Small intestine (tissue), 7 donors: ENCODE measurements around the gene CELF3. TPM values are rescaled to one million over a fixed set of nuclear protein-coding genes. Genes with fewer than 3 reads are reported as not detected.

Experiments used
- DNase-seq, 2 donors: peaks; one replicate each; pipeline versions ENCODE4 v3.0.0 to v3.0.0-alpha.2; 2013
- FAIRE-seq: peaks from 2 replicates; lab custom pipeline; 2012; peaks lifted over from hg19 to GRCh38; lab: Jason Lieb, UNC
- H3K27ac ChIP-seq, 3 donors: one replicate each; pipeline ENCODE4 v1.5.1; 2013; ENCODE audit warnings: low read length in 2 of 3, mild to moderate bottlenecking in 2 of 3, control low read depth in 1 of 3, inconsistent platforms in 1 of 3, low read depth in 1 of 3, moderate library complexity in 1 of 3
- H3K27me3 ChIP-seq, 3 donors: one replicate each; pipeline ENCODE4 v1.6.1; 2013; ENCODE audit warnings: low read length in 3 of 3, inconsistent platforms in 1 of 3; ENCODE audit not compliant: control insufficient read depth in 3 of 3, insufficient read depth in 3 of 3
- H3K36me3 ChIP-seq, 3 donors: one replicate each; pipeline ENCODE4 v1.6.1; 2013; ENCODE audit warnings: low read length in 3 of 3, inconsistent platforms in 1 of 3, low read depth in 1 of 3, mild to moderate bottlenecking in 1 of 3, moderate library complexity in 1 of 3; ENCODE audit not compliant: control insufficient read depth in 3 of 3, insufficient read depth in 2 of 3
- H3K4me1 ChIP-seq, 3 donors: one replicate each; pipeline ENCODE4 v1.6.1; 2013; ENCODE audit warnings: low read length in 2 of 3, inconsistent platforms in 1 of 3, low read depth in 1 of 3, mild to moderate bottlenecking in 1 of 3, moderate library complexity in 1 of 3; ENCODE audit not compliant: control insufficient read depth in 3 of 3, insufficient read depth in 2 of 3
- H3K4me3 ChIP-seq, 3 donors: one replicate each; pipeline ENCODE4 v1.5.1; 2013; ENCODE audit warnings: low read length in 3 of 3, control low read depth in 1 of 3, inconsistent platforms in 1 of 3, low read depth in 1 of 3, mild to moderate bottlenecking in 1 of 3, moderate library complexity in 1 of 3
- H3K9me3 ChIP-seq, 2 donors: one replicate each; pipeline ENCODE4 v1.6.1; 2013; ENCODE audit warnings: low read depth in 1 of 2, low read length in 1 of 2; ENCODE audit not compliant: control insufficient read depth in 2 of 2, insufficient read depth in 1 of 2
- WGBS, 3 donors: extraction: QIAGEN DNeasy Blood & Tissue Kit; methylation state at CpG; one replicate each; pipeline ENCODE4 v1.1.7; 2013; 5-methylcytosine and 5-hydroxymethylcytosine counted together
- polyA plus RNA-seq, 4 donors: library from polyadenylated mRNA; stranded (reverse) in 3 of 4; unstranded in 1 of 4; fragments of 200-250 nt in 3 of 4; fragments of 120-200 nt in 1 of 4; gene quantifications; one replicate each; pipeline versions ENCODE4 v1.2.1 to v1.2.3, GENCODE V29; 2013
- donor health status: healthy with polysubstance abuse.
- donor health status: control.
- donor health status: control.
- donor health status: Bipolar disorder and iron deficiency.
- donor health status: healthy.

CELF3 gene
- polyA plus RNA-seq, 4 donors, result 0.89 to 55.1 (median 4.0) TPM

- no peak overlapping the region for H3K4me3 ChIP-seq
- WGBS, 3 donors, result 69 to 88% (median 74%) methylated on average over 3 of the region's 3 CpGs
- no peak overlapping the region for H3K27ac ChIP-seq
- H3K27me3 ChIP-seq, result no peaks in the 10 kb centered on the region
- H3K4me1 ChIP-seq, result peaks cover 0 to 3% (median 0%) of the 10 kb centered on the region in 3 donors
- FAIRE-seq (no peak), DNase-seq (no peak)
- H3K9me3 ChIP-seq, result peaks cover 0 to 17% of the 10 kb centered on the region in 2 donors
- H3K36me3 ChIP-seq, result peaks cover 0 to 34% (median 0%) of the 10 kb centered on the region in 3 donors
These were observed 61.2 kb downstream of the CELF3 start for GRCh38 chr1:151655371-151655770.

- 79 to 81% (median 80%) methylated on average over 1 of the region's 1 CpG for WGBS, 3 donors
- H3K36me3 ChIP-seq, result peaks cover 0 to 37% (median 0%) of the 10 kb centered on the region in 3 donors
- DNase-seq (no peak), FAIRE-seq (no peak)
- peaks cover 0 to 3% (median 0%) of the 10 kb centered on the region in 3 donors for H3K4me1 ChIP-seq
- H3K27me3 ChIP-seq, result no peaks in the 10 kb centered on the region
- H3K4me3 ChIP-seq, result no peak overlapping the region
- H3K27ac ChIP-seq, result no peak overlapping the region
- peaks cover 0 to 21% of the 10 kb centered on the region in 2 donors for H3K9me3 ChIP-seq
These were observed 63.2 kb downstream of the CELF3 start for GRCh38 chr1:151653397-151653796.

Other genes with a start within 250 kb of the CELF3 start
- gene CGN, start 205.4 kb downstream of the CELF3 start, polyA plus RNA-seq, result 100 to 1,000 TPM in 3 of 4 donors, 10 to 100 TPM in 1; 33.5 to 286 (median 211) TPM
- 10 to 100 TPM in 2 of 4 donors, 1 to 10 TPM in 2; 8.5 to 31.7 (median 11.5) TPM for gene TUFT1, start 176.5 kb downstream of the CELF3 start, polyA plus RNA-seq
- gene SNX27, start 104.8 kb downstream of the CELF3 start, polyA plus RNA-seq, result 10 to 100 TPM in 1 of 4 donors, 1 to 10 TPM in 3; 4.3 to 19.2 (median 7.0) TPM
- 10 to 100 TPM in 1 of 4 donors, 1 to 10 TPM in 1, not detected in 2; 1.6 to 14.8 TPM for gene RIIAD1, start 4.7 kb upstream of the CELF3 start, polyA plus RNA-seq
- 10 to 100 TPM; 49.0 to 62.1 (median 51.7) TPM for gene MRPL9, start 46.7 kb upstream of the CELF3 start, polyA plus RNA-seq
- 1 to 10 TPM in 3 of 4 donors, under 1 TPM in 1; 0.22 to 4.2 (median 2.4) TPM for gene TDRKH, start 73.7 kb upstream of the CELF3 start, polyA plus RNA-seq
- gene LINGO4, start 88.6 kb upstream of the CELF3 start, polyA plus RNA-seq, result under 1 TPM in 2 of 4 donors, not detected in 2; 0.15 to 0.89 TPM
- 10 to 100 TPM in 3 of 4 donors, 1 to 10 TPM in 1; 5.4 to 15.2 (median 10.8) TPM for gene RORC, start 115.0 kb upstream of the CELF3 start, polyA plus RNA-seq
- under 1 TPM in 2 of 4 donors, not detected in 2; 0.46 to 0.62 TPM for gene C2CD4D, start 123.0 kb upstream of the CELF3 start, polyA plus RNA-seq
- gene THEM5, start 136.9 kb upstream of the CELF3 start, polyA plus RNA-seq, result under 1 TPM in 1 of 4 donors, not detected in 3; 0.32 TPM
- gene THEM4, start 192.7 kb upstream of the CELF3 start, polyA plus RNA-seq, result 10 to 100 TPM in 2 of 4 donors, 1 to 10 TPM in 2; 5.7 to 36.3 (median 9.4) TPM